ENCODE results near the gene TNFRSF18. TPM values are rescaled to one million over a fixed set of nuclear protein-coding genes. Genes with fewer than 3 reads are reported as not detected.

Gene TNFRSF18
- polyA plus RNA-seq, 1 donor (not counting 4 experiments of a cell fraction or from before 2014, with no cell fraction given) = 0.21 TPM

DNA sequence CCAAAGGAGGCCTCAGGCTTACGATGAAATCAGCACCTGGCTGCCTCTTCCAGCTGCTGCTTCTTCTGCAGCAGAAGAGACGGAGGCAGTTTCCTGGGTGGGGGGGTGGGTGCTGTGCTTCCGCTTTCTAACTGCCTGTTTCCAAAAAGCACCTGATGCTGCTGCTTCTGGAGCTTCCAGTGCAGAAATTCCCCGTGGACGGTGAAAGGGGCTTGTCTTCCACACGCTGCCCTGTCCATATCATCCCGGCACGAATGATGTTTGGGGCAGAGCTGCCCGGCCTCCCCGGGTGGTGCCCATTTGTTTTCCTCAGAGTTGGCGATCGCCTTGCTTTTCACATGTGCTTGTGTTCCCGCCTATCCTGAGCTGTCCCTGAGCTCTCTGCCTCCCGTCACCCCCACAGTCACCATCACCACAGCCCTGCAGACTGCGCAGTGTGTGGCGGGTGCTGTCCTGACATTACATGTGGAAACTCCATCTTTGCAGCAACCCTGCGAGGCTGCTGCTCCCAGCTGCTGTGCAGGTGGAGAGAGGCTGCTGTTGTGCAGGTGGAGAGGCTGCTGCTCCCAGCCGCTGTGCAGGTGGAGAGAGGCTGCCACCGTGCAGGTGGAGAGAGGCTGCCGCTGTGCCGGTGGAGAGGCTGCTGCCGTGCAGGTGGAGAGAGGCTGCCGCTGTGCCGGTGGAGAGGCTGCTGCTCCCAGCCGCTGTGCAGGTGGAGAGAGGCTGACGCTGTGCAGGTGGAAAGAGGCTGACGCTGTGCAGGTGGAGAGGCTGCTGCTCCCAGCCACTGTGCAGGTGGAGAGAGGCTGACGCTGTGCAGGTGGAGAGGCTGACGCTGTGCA lies 30.9 kb downstream of the TNFRSF18 start:
- H3K9me3 ChIP-seq (ENCODE audit: control insufficient read depth, low read depth, low read length) = no peaks in the 10 kb centered on the region
- no peaks in the 10 kb centered on the region for H3K9me1 ChIP-seq (ENCODE audit: control insufficient read depth, extremely low read depth, insufficient read depth, low read length)
- H3K27me3 ChIP-seq (ENCODE audit: control insufficient read depth, extremely low read depth, insufficient read depth, low read length) = no peaks in the 10 kb centered on the region
- no peak for DNase-seq (ENCODE audit: low read depth, low spot score)
- H3K4me3 ChIP-seq (ENCODE audit: control insufficient read depth in 2 of 3, extremely low read depth in 1 of 3, insufficient read depth in 2 of 3, low read depth in 1 of 3, low read length in 3 of 3) = no peak overlapping the region
- dilution Hi-C loops (cut with MboI; ENCODE audit: extremely low pct_ligation_motif_present, low sequenced_read_pairs) = no loop called here
- H3K4me2 ChIP-seq (ENCODE audit: control insufficient read depth, extremely low read depth, insufficient read depth, low read depth, low read length) = no peak overlapping the region
- no peaks in the 10 kb centered on the region for H3K4me1 ChIP-seq (ENCODE audit: control insufficient read depth, extremely low read depth, insufficient read depth, low read length)
- H3K79me2 ChIP-seq (ENCODE audit: control insufficient read depth, insufficient read depth, low read length) = no peaks in the 10 kb centered on the region
- H3K36me3 ChIP-seq (ENCODE audit: control insufficient read depth in 2 of 2, extremely low read depth in 1 of 2, insufficient read depth in 2 of 2, low read length in 2 of 2) = peaks cover 0 to 2% of the 10 kb centered on the region in 2 experiments
- H2AFZ ChIP-seq (ENCODE audit: control insufficient read depth, low read length) = no peak overlapping the region
- no peaks in the 10 kb centered on the region for H4K20me1 ChIP-seq (ENCODE audit: control insufficient read depth, extremely low read depth, insufficient read depth, low read length)
- TF ChIP-seq, protein P1, sequence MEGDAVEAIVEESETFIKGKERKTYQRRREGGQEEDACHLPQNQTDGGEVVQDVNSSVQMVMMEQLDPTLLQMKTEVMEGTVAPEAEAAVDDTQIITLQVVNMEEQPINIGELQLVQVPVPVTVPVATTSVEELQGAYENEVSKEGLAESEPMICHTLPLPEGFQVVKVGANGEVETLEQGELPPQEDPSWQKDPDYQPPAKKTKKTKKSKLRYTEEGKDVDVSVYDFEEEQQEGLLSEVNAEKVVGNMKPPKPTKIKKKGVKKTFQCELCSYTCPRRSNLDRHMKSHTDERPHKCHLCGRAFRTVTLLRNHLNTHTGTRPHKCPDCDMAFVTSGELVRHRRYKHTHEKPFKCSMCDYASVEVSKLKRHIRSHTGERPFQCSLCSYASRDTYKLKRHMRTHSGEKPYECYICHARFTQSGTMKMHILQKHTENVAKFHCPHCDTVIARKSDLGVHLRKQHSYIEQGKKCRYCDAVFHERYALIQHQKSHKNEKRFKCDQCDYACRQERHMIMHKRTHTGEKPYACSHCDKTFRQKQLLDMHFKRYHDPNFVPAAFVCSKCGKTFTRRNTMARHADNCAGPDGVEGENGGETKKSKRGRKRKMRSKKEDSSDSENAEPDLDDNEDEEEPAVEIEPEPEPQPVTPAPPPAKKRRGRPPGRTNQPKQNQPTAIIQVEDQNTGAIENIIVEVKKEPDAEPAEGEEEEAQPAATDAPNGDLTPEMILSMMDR (optimal IDR thresholded peaks at IDR 0.05 in 1 of 3, IDR thresholded peaks at IDR 0.05 in 1 of 3, conservative IDR thresholded peaks at IDR 0.05 in 1 of 3; ENCODE audit: extremely low read depth in 1 of 3, insufficient read depth in 2 of 3, low read length in 3 of 3) = no peak
- no peak for TF ChIP-seq EZH2 (IDR thresholded peaks at IDR 0.05; ENCODE audit: low read length)
- H3K27ac ChIP-seq (ENCODE audit: control insufficient read depth, insufficient read depth, low read length) = no peak overlapping the region
- H3K9ac ChIP-seq (ENCODE audit: control insufficient read depth, extremely low read depth, insufficient read depth, low read length) = no peak overlapping the region
- no peak for FAIRE-seq

DNA sequence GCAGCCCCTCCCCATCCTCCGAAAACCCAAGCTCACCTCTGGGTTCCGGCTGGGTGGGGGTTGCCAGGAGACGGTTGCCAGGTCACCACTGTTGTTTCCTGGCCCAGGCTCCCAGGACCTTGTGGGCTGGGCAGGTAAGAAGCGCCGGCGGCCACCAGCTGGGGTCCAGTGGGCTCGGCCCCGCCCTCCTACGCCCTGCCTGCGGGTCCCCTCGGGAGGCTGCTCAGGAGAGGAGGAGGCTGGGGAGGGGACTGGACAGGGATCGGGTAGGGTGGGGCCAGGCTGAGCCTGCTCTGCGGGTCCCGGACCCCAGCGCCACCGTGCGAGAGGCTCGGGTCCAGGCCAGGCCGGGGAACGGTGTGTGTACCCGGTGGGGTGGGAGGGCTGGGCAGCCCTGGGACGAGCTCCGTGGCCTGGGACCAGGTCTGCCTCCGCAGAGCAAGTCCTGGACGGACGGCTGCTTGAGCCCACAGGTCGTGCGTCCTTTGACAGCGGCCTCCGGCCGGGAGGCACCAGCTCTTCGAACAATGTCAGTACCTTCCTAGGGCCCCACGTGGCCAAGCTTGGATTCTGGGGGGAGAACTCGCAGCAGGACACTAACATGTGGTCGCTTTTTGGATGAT lies 32.5 kb downstream of the TNFRSF18 start, which contains the start of gene TTLL10:
Gene TTLL10, plus strand, starts transcription at position 88 of the 623 bp plus-strand sequence. CDS start 5,336 bp downstream, outside the sequence.
- no peaks in the 10 kb centered on the region for H3K79me2 ChIP-seq (ENCODE audit: control insufficient read depth, insufficient read depth, low read length)
- no peak within 1 kb of the TSS for H3K9ac ChIP-seq (ENCODE audit: control insufficient read depth, extremely low read depth, insufficient read depth, low read length)
- no peaks in the 10 kb centered on the region for H3K4me1 ChIP-seq (ENCODE audit: control insufficient read depth, extremely low read depth, insufficient read depth, low read length)
- DNase-seq (ENCODE audit: low read depth, low spot score) (no peak), FAIRE-seq (no peak)
- H4K20me1 ChIP-seq (ENCODE audit: control insufficient read depth, extremely low read depth, insufficient read depth, low read length) = no peaks in the 10 kb centered on the region
- dilution Hi-C loops (cut with MboI; ENCODE audit: extremely low pct_ligation_motif_present, low sequenced_read_pairs) = no loop called here
- no peaks in the 10 kb centered on the region for H3K27me3 ChIP-seq (ENCODE audit: control insufficient read depth, extremely low read depth, insufficient read depth, low read length)
- H3K36me3 ChIP-seq (ENCODE audit: control insufficient read depth in 2 of 2, extremely low read depth in 1 of 2, insufficient read depth in 2 of 2, low read length in 2 of 2) = peaks cover 0 to 4% of the 10 kb centered on the region in 2 experiments
- H3K4me2 ChIP-seq (ENCODE audit: control insufficient read depth, extremely low read depth, insufficient read depth, low read depth, low read length) = no peak within 1 kb of the TSS
- TF ChIP-seq, protein P1 (optimal IDR thresholded peaks at IDR 0.05 in 1 of 3, IDR thresholded peaks at IDR 0.05 in 1 of 3, conservative IDR thresholded peaks at IDR 0.05 in 1 of 3; ENCODE audit: extremely low read depth in 1 of 3, insufficient read depth in 2 of 3, low read length in 3 of 3) = no peak
- no peak for TF ChIP-seq EZH2 (IDR thresholded peaks at IDR 0.05; ENCODE audit: low read length)
- H3K9me3 ChIP-seq (ENCODE audit: control insufficient read depth, low read depth, low read length) = no peaks in the 10 kb centered on the region
- no peak within 1 kb of the TSS for H2AFZ ChIP-seq (ENCODE audit: control insufficient read depth, low read length)
- H3K27ac ChIP-seq (ENCODE audit: control insufficient read depth, insufficient read depth, low read length) = no peak within 1 kb of the TSS
- H3K4me3 ChIP-seq (ENCODE audit: control insufficient read depth in 2 of 3, extremely low read depth in 1 of 3, insufficient read depth in 2 of 3, low read depth in 1 of 3, low read length in 3 of 3) = no peak within 1 kb of the TSS
- no peaks in the 10 kb centered on the region for H3K9me1 ChIP-seq (ENCODE audit: control insufficient read depth, extremely low read depth, insufficient read depth, low read length)

Data from keratinocyte (primary cell).